NCI-H2107 (cell line): ENCODE results near the gene FGF16.
"Not testable (repeated sequence)": the region's sequence is repeated elsewhere in the genome, so short reads cannot be mapped to it uniquely, and the experiment has no call there.

ENCODE experiments used
- DNase-seq: peaks from one replicate; lab custom pipeline; 2025; lab: John Stamatoyannopoulos, UW

The FGF16 gene

GRCh38 chrX:77447653-77448569, 722 bp downstream of the FGF16 start:
- DNase-seq, result no peak

- no peak for DNase-seq
Observed at GRCh38 chrX:77450415-77450814, 3.2 kb downstream of the FGF16 start.

GRCh38 chrX:77450996-77451395, 3.8 kb downstream of the FGF16 start:
- DNase-seq, result no peak

- DNase-seq, result no peak
Observed at GRCh38 chrX:77453190-77453589, 6.0 kb downstream of the FGF16 start.

GRCh38 chrX:77455437-77455836, 8.2 kb downstream of the FGF16 start:
- no peak for DNase-seq

GRCh38 chrX:77484045-77484444, 36.9 kb downstream of the FGF16 start:
- no peak for DNase-seq

- DNase-seq, result peak; percentile 60
Observed at GRCh38 chrX:77493677-77494553, 46.7 kb downstream of the FGF16 start.

GRCh38 chrX:77500164-77500563, 53.0 kb downstream of the FGF16 start:
- DNase-seq, result not testable (repeated sequence)

- DNase-seq, result no peak
Observed at GRCh38 chrX:77502951-77503525, 55.8 kb downstream of the FGF16 start.

- no peak for DNase-seq
Observed at GRCh38 chrX:77505227-77505626, 58.0 kb downstream of the FGF16 start.
